SU-DHL-6 (cell line): Measurements from ENCODE around the gene UGT1A10.

Experiments
- H2AFZ ChIP-seq: fragments of 200-600 bp; sonication (generic); 2 replicates; pipeline ENCODE4 v1.6.1; 2014; ENCODE audit warnings: low read depth, mild to moderate bottlenecking, moderate library complexity, mixed read lengths, antibody characterized with exemption, low read length; ENCODE audit not compliant: severe bottlenecking
- H3F3A ChIP-seq: fragments of 200-600 bp; shearing (Covaris generic); 2 replicates; pipeline ENCODE4 v1.6.0; 2016; ENCODE audit warnings: antibody characterized with exemption, mild to moderate bottlenecking; ENCODE audit not compliant: insufficient read depth
- H3K27ac ChIP-seq: fragments of 200-600 bp; sonication (generic); 2 replicates; pipeline ENCODE4 v1.5.1; 2016; ENCODE audit warnings: low read depth, mild to moderate bottlenecking, low read length, moderate library complexity, mixed read lengths
- H3K27me3 ChIP-seq: fragments of 200-600 bp; sonication (generic), shearing (Covaris generic); 2 replicates; pipeline ENCODE4 v1.6.0; 2014; ENCODE audit warnings: mild to moderate bottlenecking, low read length
- H3K36me3 ChIP-seq: fragments of 200-600 bp; sonication (generic); 2 replicates; pipeline ENCODE4 v1.6.1; 2014; ENCODE audit warnings: mild to moderate bottlenecking, low read length, mixed read lengths
- H3K4me2 ChIP-seq: fragments of 300-600, 200-600 bp; shearing (Covaris generic), sonication (generic); 2 replicates; pipeline ENCODE4 v1.6.0; 2014; ENCODE audit warnings: low read length, low read depth, mild to moderate bottlenecking; ENCODE audit not compliant: poor library complexity, severe bottlenecking
- H3K4me3 ChIP-seq: fragments of 200-600 bp; sonication (generic); 2 replicates; pipeline ENCODE4 v1.5.1; 2014; ENCODE audit warnings: antibody characterized with exemption, low read length, mild to moderate bottlenecking, mixed read lengths; ENCODE audit not compliant: insufficient read depth, poor library complexity, severe bottlenecking
- H3K79me2 ChIP-seq: fragments of 200-600 bp; sonication (generic); 2 replicates; pipeline ENCODE4 v1.6.1; 2014; ENCODE audit warnings: mild to moderate bottlenecking, low read length, moderate library complexity; ENCODE audit not compliant: insufficient read depth
- H3K9ac ChIP-seq: fragments of 200-600 bp; sonication (generic); 2 replicates; pipeline ENCODE4 v1.7.0; 2014; ENCODE audit warnings: mild to moderate bottlenecking, low read length
- H3K9me2 ChIP-seq: fragments of 200-600 bp; sonication (generic); replicated peaks from 2 replicates; pipeline ENCODE4 v1.6.1; 2014; ENCODE audit warnings: low read length; ENCODE audit not compliant: insufficient read depth
- H3K9me3 ChIP-seq: fragments of 200-600 bp; sonication (generic); 2 replicates; pipeline ENCODE4 v1.6.1; 2014; ENCODE audit warnings: low read length, mixed read lengths; ENCODE audit not compliant: insufficient read depth
- H4K20me1 ChIP-seq: fragments of 200-600 bp; sonication (generic); 2 replicates; pipeline ENCODE4 v1.6.1; 2014; ENCODE audit warnings: low read depth, mild to moderate bottlenecking, antibody characterized with exemption, low read length, moderate library complexity, mixed read lengths
- CTCF ChIP-seq: fragments of 200-600 bp; sonication (generic); IDR thresholded peaks from one replicate; pipeline ENCODE4 v1.5.1; 2017; ENCODE audit warnings: antibody characterized with exemption, mild to moderate bottlenecking, low read length, moderate library complexity; ENCODE audit not compliant: insufficient read depth, poor library complexity, severe bottlenecking
- EZH2phosphoT487 ChIP-seq: fragments of 200-600 bp; sonication (generic), shearing (Covaris generic); conservative IDR thresholded peaks from 2 replicates; pipeline ENCODE4 v1.6.1; 2018; ENCODE audit warnings: mild to moderate bottlenecking, antibody characterized with exemption, low read length, moderate library complexity, mixed read lengths

UGT1A10 gene

GRCh38 chr2:233764761-233765160 is 128.5 kb downstream of the UGT1A10 start:
- no peaks in the 10 kb centered on the region for H4K20me1 ChIP-seq
- H3K36me3 ChIP-seq: no peaks in the 10 kb centered on the region
- TF ChIP-seq EZH2phosphoT487 (no peak), CTCF (no peak)
- no peaks in the 10 kb centered on the region for H3K9me2 ChIP-seq
- no peak overlapping the region for H3K9ac ChIP-seq
- no peaks in the 10 kb centered on the region for H3F3A ChIP-seq
- H2AFZ ChIP-seq: no peak overlapping the region
- no peaks in the 10 kb centered on the region for H3K9me3 ChIP-seq
- H3K4me3 ChIP-seq: no peak overlapping the region
- H3K27me3 ChIP-seq: no peaks in the 10 kb centered on the region
- H3K27ac ChIP-seq: no peak overlapping the region
- H3K79me2 ChIP-seq: no peaks in the 10 kb centered on the region
- no peak overlapping the region for H3K4me2 ChIP-seq

GRCh38 chr2:233766416-233766815 is 130.2 kb downstream of the UGT1A10 start:
- no peaks in the 10 kb centered on the region for H3K27me3 ChIP-seq
- no peak overlapping the region for H3K4me3 ChIP-seq

GRCh38 chr2:233768076-233768475 is 131.8 kb downstream of the UGT1A10 start:
- H3K27me3 ChIP-seq: no peaks in the 10 kb centered on the region
- TF ChIP-seq CTCF (no peak), EZH2phosphoT487 (no peak)
- H3F3A ChIP-seq: no peaks in the 10 kb centered on the region
- H3K9ac ChIP-seq: no peak overlapping the region
- no peaks in the 10 kb centered on the region for H3K36me3 ChIP-seq
- no peak overlapping the region for H2AFZ ChIP-seq
- H3K27ac ChIP-seq: no peak overlapping the region
- H3K9me3 ChIP-seq: no peaks in the 10 kb centered on the region
- H3K4me3 ChIP-seq: no peak overlapping the region
- H4K20me1 ChIP-seq: no peaks in the 10 kb centered on the region
- no peaks in the 10 kb centered on the region for H3K9me2 ChIP-seq
- H3K4me2 ChIP-seq: no peak overlapping the region
- H3K79me2 ChIP-seq: no peaks in the 10 kb centered on the region

More at GRCh38 chr2:233766416-233766815, 130.2 kb downstream of the UGT1A10 start:
- H2AFZ ChIP-seq: no peak overlapping the region
- H3F3A ChIP-seq: no peaks in the 10 kb centered on the region
- no peak overlapping the region for H3K9ac ChIP-seq
- no peaks in the 10 kb centered on the region for H3K9me3 ChIP-seq
- no peaks in the 10 kb centered on the region for H3K9me2 ChIP-seq
- H4K20me1 ChIP-seq: no peaks in the 10 kb centered on the region
- H3K4me2 ChIP-seq: no peak overlapping the region
- no peak overlapping the region for H3K27ac ChIP-seq
- H3K36me3 ChIP-seq: no peaks in the 10 kb centered on the region
- TF ChIP-seq CTCF (no peak), EZH2phosphoT487 (no peak)
- H3K79me2 ChIP-seq: no peaks in the 10 kb centered on the region

- no peak overlapping the region for H3K27ac ChIP-seq
- H3K9ac ChIP-seq: no peak overlapping the region
- H3K79me2 ChIP-seq: no peaks in the 10 kb centered on the region
- no peak overlapping the region for H3K4me3 ChIP-seq
- TF ChIP-seq EZH2phosphoT487 (no peak), CTCF (no peak)
- H3K36me3 ChIP-seq: no peaks in the 10 kb centered on the region
- H3K9me3 ChIP-seq: no peaks in the 10 kb centered on the region
- no peaks in the 10 kb centered on the region for H3K27me3 ChIP-seq
- H3K4me2 ChIP-seq: no peak overlapping the region
- no peaks in the 10 kb centered on the region for H3F3A ChIP-seq
- no peaks in the 10 kb centered on the region for H4K20me1 ChIP-seq
- no peak overlapping the region for H2AFZ ChIP-seq
- H3K9me2 ChIP-seq: no peaks in the 10 kb centered on the region
Measured at GRCh38 chr2:233769260-233769659, 133.0 kb downstream of the UGT1A10 start.
